OCI-LY1 (cell line): ENCODE measurements around the gene SPATA16.

Source experiments
- H2AFZ ChIP-seq: fragments of 200-600 bp; sonication (generic), shearing (Covaris generic); 2 replicates; pipeline ENCODE4 v1.6.0; 2014; ENCODE audit warnings: antibody characterized with exemption, mild to moderate bottlenecking, low read length
- H3F3A ChIP-seq: fragments of 200-600 bp; sonication (generic), shearing (Covaris generic); 2 replicates; pipeline ENCODE4 v1.6.0; 2014; ENCODE audit warnings: mild to moderate bottlenecking, antibody characterized with exemption, low read length, moderate library complexity; ENCODE audit not compliant: insufficient read depth
- H3K27ac ChIP-seq: fragments of 200-600 bp; sonication (generic); 2 replicates; pipeline ENCODE4 v1.5.1; 2014; ENCODE audit warnings: low read length, mixed run types, mild to moderate bottlenecking, low read depth; ENCODE audit not compliant: poor library complexity, severe bottlenecking
- H3K27me3 ChIP-seq: fragments of 200-600 bp; sonication (generic); 2 replicates; pipeline ENCODE4 v1.6.0; 2014; ENCODE audit warnings: antibody characterized with exemption, mild to moderate bottlenecking, low read length, moderate library complexity; ENCODE audit not compliant: insufficient read depth
- H3K36me3 ChIP-seq: fragments of 200-600 bp; sonication (generic); 2 replicates; pipeline ENCODE4 v1.6.1; 2014; ENCODE audit warnings: mild to moderate bottlenecking, antibody characterized with exemption, low read length, moderate library complexity, mixed read lengths; ENCODE audit not compliant: insufficient read depth
- H3K4me1 ChIP-seq: fragments of 200-600 bp; sonication (generic); 2 replicates; pipeline ENCODE4 v1.5.1; 2014; ENCODE audit warnings: mild to moderate bottlenecking, low read length, moderate library complexity; ENCODE audit not compliant: insufficient read depth, severe bottlenecking
- H3K4me2 ChIP-seq: fragments of 200-600 bp; sonication (generic), shearing (Covaris generic); 2 replicates; pipeline ENCODE4 v1.6.1; 2014; ENCODE audit warnings: low read length
- H3K4me3 ChIP-seq: fragments of 200-600 bp; sonication (generic); 2 replicates; pipeline ENCODE4 v1.5.1; 2014; ENCODE audit warnings: low read length, low read depth, mild to moderate bottlenecking, mixed read lengths; ENCODE audit not compliant: poor library complexity, severe bottlenecking
- H3K79me2 ChIP-seq: fragments of 200-600 bp; shearing (Covaris generic); 2 replicates; pipeline ENCODE4 v1.6.1; 2016; ENCODE audit warnings: mixed run types, low read length, mixed read lengths; ENCODE audit not compliant: insufficient read depth
- H3K9ac ChIP-seq: fragments of 200-600 bp; sonication (generic), shearing (Covaris generic); 2 replicates; pipeline ENCODE4 v1.6.1; 2014; ENCODE audit warnings: mild to moderate bottlenecking, low read length, mixed read lengths
- H3K9me2 ChIP-seq: fragments of 200-600 bp; sonication (generic), shearing (Covaris generic); 2 replicates; pipeline ENCODE4 v1.6.1; 2014; ENCODE audit warnings: low read depth, mild to moderate bottlenecking, low read length, mixed read lengths
- H3K9me3 ChIP-seq: fragments of 200-600 bp; shearing (Covaris generic); 2 replicates; pipeline ENCODE4 v1.6.1; 2014; ENCODE audit warnings: low read length, mixed read lengths
- H4K20me1 ChIP-seq: fragments of 200-600 bp; sonication (generic), shearing (Covaris generic); 2 replicates; pipeline ENCODE4 v1.6.0; 2016; ENCODE audit warnings: mild to moderate bottlenecking, low read length; ENCODE audit not compliant: insufficient read depth
- CTCF ChIP-seq: fragments of 200-600 bp; sonication (generic), shearing (Covaris generic); IDR thresholded peaks from 2 replicates; pipeline ENCODE4 v1.5.1; 2017; ENCODE audit warnings: mild to moderate bottlenecking, antibody characterized with exemption, low read length, moderate library complexity, mixed read lengths
- EZH2 ChIP-seq: fragments of 200-600 bp; sonication (generic), shearing (Covaris generic); IDR thresholded peaks from 2 replicates; pipeline ENCODE4 v1.8.0; 2017; ENCODE audit warnings: borderline replicate concordance, mixed run types, mild to moderate bottlenecking, antibody characterized with exemption, low read length, moderate library complexity, mixed read lengths

SPATA16 gene

GRCh38 chr3:173096994-173097785 lies 43.8 kb downstream of the SPATA16 start:
- H3K27ac ChIP-seq, result no peak overlapping the region
- no peaks in the 10 kb centered on the region for H3F3A ChIP-seq
- H3K9me2 ChIP-seq, result no peaks in the 10 kb centered on the region
- no peaks in the 10 kb centered on the region for H3K4me1 ChIP-seq
- H3K79me2 ChIP-seq, result no peaks in the 10 kb centered on the region
- H3K27me3 ChIP-seq, result no peaks in the 10 kb centered on the region
- no peak overlapping the region for H3K4me3 ChIP-seq
- H3K4me2 ChIP-seq, result no peak overlapping the region
- no peak overlapping the region for H2AFZ ChIP-seq
- no peaks in the 10 kb centered on the region for H4K20me1 ChIP-seq
- TF ChIP-seq EZH2 (no peak), CTCF (no peak)
- no peak overlapping the region for H3K9ac ChIP-seq
- no peaks in the 10 kb centered on the region for H3K9me3 ChIP-seq
- H3K36me3 ChIP-seq, result no peaks in the 10 kb centered on the region

DNA sequence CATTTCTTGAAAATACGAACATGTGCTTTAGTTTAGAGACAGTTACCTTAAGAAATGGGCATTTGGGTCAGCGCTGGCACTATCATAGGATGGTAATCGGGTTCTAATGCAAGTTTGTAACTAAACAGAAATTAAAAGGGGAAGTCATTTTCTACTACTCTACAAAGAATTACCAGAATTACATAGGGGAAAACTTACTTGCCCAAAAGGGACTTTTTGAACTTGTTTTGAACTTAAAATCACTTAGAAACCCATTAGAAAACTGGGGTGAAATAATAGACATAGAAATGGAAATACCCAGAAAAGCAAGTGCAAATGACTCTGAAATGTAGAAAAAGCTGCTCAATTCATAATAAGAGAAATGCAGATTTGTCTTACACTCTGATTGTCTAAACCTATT lies 44.9 kb downstream of the SPATA16 start:
- Histone ChIP-seq H3K36me3 (no peaks in the 10 kb centered on the region), H3K4me3 (no peak overlapping the region), H3K9me2 (no peaks in the 10 kb centered on the region), H3F3A (no peaks in the 10 kb centered on the region), H3K27ac (no peak overlapping the region), H3K9ac (no peak overlapping the region), H3K9me3 (no peaks in the 10 kb centered on the region), H4K20me1 (no peaks in the 10 kb centered on the region), H2AFZ (no peak overlapping the region), H3K27me3 (no peaks in the 10 kb centered on the region), H3K4me1 (no peaks in the 10 kb centered on the region), H3K4me2 (no peak overlapping the region), H3K79me2 (no peaks in the 10 kb centered on the region)
- TF ChIP-seq CTCF, result no peak
- no peak for TF ChIP-seq EZH2

- TF ChIP-seq CTCF, result no peak
- TF ChIP-seq EZH2, result no peak
- H2AFZ ChIP-seq, result no peak overlapping the region
- H3K9me2 ChIP-seq, result no peaks in the 10 kb centered on the region
- no peak overlapping the region for H3K4me3 ChIP-seq
- H3K27me3 ChIP-seq, result no peaks in the 10 kb centered on the region
- H3K4me2 ChIP-seq, result no peak overlapping the region
- no peaks in the 10 kb centered on the region for H3K9me3 ChIP-seq
- no peaks in the 10 kb centered on the region for H3F3A ChIP-seq
- H3K36me3 ChIP-seq, result no peaks in the 10 kb centered on the region
- no peak overlapping the region for H3K9ac ChIP-seq
- H3K27ac ChIP-seq, result no peak overlapping the region
- no peaks in the 10 kb centered on the region for H3K4me1 ChIP-seq
- no peaks in the 10 kb centered on the region for H3K79me2 ChIP-seq
- no peaks in the 10 kb centered on the region for H4K20me1 ChIP-seq
These were observed 49.0 kb downstream of the SPATA16 start for GRCh38 chr3:173092038-173092437.
